SK-N-MC (cell line): ENCODE measurements around the gene ZNF235.
"Not testable (repeated sequence)": the region's sequence is repeated elsewhere in the genome, so short reads cannot be mapped to it uniquely, and the experiment has no call there.

Source experiments
- DNase-seq: peaks from one replicate; pipeline ENCODE4 v3.0.0-alpha.2; 2011; ENCODE audit warnings: low read depth, low spot score
- H3K27ac ChIP-seq: fragments of 200-600 bp; sonication (generic); 2 replicates; pipeline ENCODE4 v1.5.1; 2016; ENCODE audit warnings: mixed run types
- H3K36me3 ChIP-seq: fragments of 200-600 bp; sonication (generic); 2 replicates; pipeline ENCODE4 v1.6.1; 2017; ENCODE audit warnings: antibody characterized with exemption, low read length, mixed read lengths; ENCODE audit not compliant: insufficient read depth
- H3K4me3 ChIP-seq: fragments of 200-600 bp; sonication (generic); 2 replicates; pipeline ENCODE4 v1.5.1; 2016
- H3K9ac ChIP-seq: fragments of 200-600 bp; sonication (generic); 2 replicates; pipeline ENCODE4 v1.8.0; 2017; ENCODE audit warnings: mixed run types, mixed read lengths; ENCODE audit not compliant: insufficient read length
- H3K9me3 ChIP-seq: fragments of 200-600 bp; sonication (generic); 2 replicates; pipeline ENCODE4 v1.6.1; 2017; ENCODE audit warnings: low read depth, mild to moderate bottlenecking, antibody characterized with exemption, low read length, moderate library complexity, mixed read lengths
- EZH2 ChIP-seq: fragments of 200-600 bp; sonication (generic); IDR thresholded peaks from one replicate; pipeline ENCODE4 v1.6.1; 2017; ENCODE audit warnings: antibody characterized with exemption
- FOXP2 ChIP-seq: optimal IDR thresholded peaks from 2 replicates; pipeline ENCODE3; 2011; ENCODE audit warnings: mild to moderate bottlenecking, moderate library complexity; ENCODE audit not compliant: insufficient read depth; ENCODE audit errors: extremely low read length, control extremely low read depth
- POLR2AphosphoS5 ChIP-seq: IDR thresholded peaks from 2 replicates; pipeline ENCODE4 v1.6.1; 2012; ENCODE audit warnings: mild to moderate bottlenecking, low read depth, low read length, borderline replicate concordance

The ZNF235 gene

DNA sequence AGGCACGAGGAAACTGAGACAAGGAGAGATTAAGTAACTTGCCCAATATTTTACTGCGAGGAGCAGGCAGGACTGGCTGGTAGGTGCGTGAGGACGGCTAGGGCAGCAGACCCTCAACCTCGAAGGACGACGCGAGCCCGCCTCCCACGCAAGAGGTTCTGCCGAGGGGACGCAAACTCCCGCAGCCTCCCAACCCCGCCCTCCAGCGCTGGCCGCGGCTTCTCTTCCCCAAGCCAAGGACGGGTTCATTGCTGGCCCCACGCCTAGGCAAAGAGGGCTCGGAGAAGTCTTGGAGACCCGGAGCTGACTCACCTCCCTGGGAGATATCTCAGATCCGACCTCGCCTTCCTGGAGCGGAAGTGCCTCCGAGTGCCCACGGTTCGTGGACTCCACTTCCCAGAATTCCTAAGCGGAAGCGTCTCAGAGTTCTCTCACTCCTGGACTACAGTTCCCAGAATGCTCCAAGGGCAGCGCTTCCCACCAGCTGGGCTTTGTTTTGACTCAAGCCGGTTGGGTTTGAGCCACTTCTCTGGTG is at the start of gene ZNF235:
Gene ZNF235, minus strand, starts transcription at position 367 of the 535 bp plus-strand sequence. CDS start 1,621 bp downstream, outside the sequence.
- H3K27ac ChIP-seq = peak within 1 kb of the TSS; percentile 37; the same call in 1 of the 2 replicates

DNA sequence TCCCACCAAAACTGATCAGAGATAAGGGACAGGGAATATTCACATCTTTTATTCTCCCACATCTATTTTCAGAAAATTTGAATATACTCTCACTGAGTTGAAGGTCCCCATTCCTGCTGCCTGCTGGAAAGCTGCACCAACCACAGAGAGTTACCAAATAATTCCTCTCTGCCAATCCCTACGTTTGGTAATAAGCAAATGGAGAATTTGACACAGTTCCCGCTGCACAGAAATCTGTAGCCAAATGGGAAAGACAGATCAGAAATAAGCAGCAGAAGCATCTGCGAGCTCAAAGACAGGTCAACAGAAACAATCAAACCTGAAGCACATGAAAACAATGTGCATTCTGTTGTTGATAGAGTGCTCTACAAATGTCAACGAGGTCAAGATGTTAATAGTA is 41.7 kb upstream of the ZNF235 start:
- Histone ChIP-seq H3K9ac (no peak overlapping the region), H3K4me3 (no peak overlapping the region), H3K27ac (no peak overlapping the region), H3K36me3 (peaks cover 24% of the 10 kb centered on the region), H3K9me3 (peaks cover 10% of the 10 kb centered on the region)
- DNase-seq = no peak
- TF ChIP-seq EZH2 = no peak

More for the DNA sequence above, at the start of gene ZNF235:
- H3K36me3 ChIP-seq = peaks cover 15% of the 10 kb centered on the region
- H3K9me3 ChIP-seq = no peaks in the 10 kb centered on the region
- peak; percentile 19 for TF ChIP-seq FOXP2
- TF ChIP-seq POLR2AphosphoS5 = peak; percentile 84
- TF ChIP-seq EZH2 = no peak
- peak; percentile 77 for DNase-seq
- H3K4me3 ChIP-seq = peak within 1 kb of the TSS; percentile 93
- peak within 1 kb of the TSS; percentile 81 for H3K9ac ChIP-seq

DNA sequence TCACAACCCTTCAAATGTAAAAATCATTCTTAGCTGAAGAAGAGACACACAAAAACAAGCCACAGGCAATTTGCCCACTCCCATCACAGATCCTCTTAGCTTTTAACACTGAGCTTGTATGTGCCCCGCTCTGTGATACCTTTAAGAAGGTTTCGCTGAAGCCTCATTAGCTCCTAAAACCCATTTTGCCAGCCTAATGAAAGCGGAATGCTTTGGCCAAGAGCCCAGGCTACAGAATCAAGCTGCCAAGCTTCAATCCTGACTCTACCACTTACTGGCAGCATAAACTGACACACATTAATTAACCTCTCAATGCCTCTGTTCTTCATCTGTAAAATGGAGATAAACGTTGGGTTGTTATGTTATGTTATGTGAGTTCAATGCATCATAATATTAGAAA is 41.1 kb upstream of the ZNF235 start:
- DNase-seq = no peak
- Histone ChIP-seq H3K27ac (no peak overlapping the region), H3K9me3 (peaks cover 10% of the 10 kb centered on the region), H3K9ac (no peak overlapping the region), H3K36me3 (peaks cover 23% of the 10 kb centered on the region), H3K4me3 (no peak overlapping the region)
- TF ChIP-seq POLR2AphosphoS5 (no peak), EZH2 (no peak), FOXP2 (no peak)

DNA sequence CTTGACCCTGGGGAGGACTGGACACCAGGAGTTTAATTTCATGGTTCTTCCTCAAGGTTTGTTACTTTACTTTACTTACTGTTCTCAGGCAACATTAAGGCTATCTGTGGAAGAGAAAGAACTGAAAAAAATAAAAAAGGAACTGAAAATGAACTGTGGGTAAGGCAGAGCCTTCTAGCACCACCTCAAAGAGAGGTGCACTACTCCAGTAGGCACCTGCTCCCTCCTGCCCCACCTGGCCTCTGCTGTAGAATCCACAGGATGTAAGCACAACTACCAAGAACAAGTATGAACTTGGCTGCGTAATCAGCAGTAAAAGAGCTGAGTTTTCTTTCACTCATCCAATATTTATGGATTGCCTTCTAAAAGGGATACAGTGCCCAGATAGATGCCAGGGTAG is 39.4 kb upstream of the ZNF235 start:
- TF ChIP-seq FOXP2 (no peak), EZH2 (no peak), POLR2AphosphoS5 (no peak)
- no peak overlapping the region for H3K9ac ChIP-seq
- H3K36me3 ChIP-seq = peaks cover 36% of the 10 kb centered on the region
- no peak overlapping the region for H3K4me3 ChIP-seq
- no peak overlapping the region for H3K27ac ChIP-seq
- DNase-seq = no peak
- H3K9me3 ChIP-seq = peaks cover 13% of the 10 kb centered on the region

DNA sequence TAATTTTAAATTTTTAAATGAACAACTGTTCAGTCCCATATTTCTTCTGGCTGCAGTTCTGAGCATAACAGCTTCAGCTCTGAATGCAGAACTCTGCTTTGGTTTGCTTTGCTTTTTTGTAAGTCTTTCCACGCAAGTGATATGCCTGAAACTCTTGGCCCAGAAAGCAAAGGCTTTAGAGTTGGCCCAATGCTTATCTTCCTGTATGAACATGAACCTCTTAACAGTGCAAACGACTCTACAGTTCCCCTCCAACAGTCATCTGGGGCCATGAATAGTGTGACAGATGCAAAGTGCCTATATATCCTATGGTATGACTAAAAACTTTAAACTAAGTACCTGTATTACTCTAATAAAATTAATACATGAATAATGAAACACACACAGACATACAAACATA is 37.0 kb upstream of the ZNF235 start:
- no peak overlapping the region for H3K4me3 ChIP-seq
- TF ChIP-seq POLR2AphosphoS5 (no peak), FOXP2 (no peak), EZH2 (no peak)
- no peak overlapping the region for H3K9ac ChIP-seq
- H3K27ac ChIP-seq = no peak overlapping the region
- peaks cover 3% of the 10 kb centered on the region for H3K9me3 ChIP-seq
- DNase-seq = no peak
- H3K36me3 ChIP-seq = peaks cover 53% of the 10 kb centered on the region

DNA sequence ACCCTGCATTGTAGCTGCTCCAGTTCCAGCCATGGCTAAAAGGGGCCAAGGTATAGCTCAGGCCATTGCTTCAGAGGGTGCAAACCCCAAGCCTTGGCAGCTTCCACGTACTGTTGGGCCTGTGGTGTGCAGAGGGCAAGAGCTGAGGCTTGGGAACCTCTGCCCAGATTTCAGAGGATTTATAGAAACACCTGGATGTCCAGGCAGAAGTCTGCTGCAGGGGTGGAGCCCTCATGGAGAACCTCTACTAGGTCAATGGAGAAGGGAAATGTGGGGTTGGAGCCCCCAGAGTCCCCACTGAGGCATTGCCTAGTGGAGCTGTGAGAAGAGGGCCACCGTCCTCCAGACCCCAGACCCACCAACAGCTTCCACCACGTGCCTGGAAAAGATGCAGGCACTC is 29.8 kb upstream of the ZNF235 start:
- H3K36me3 ChIP-seq = peaks cover 93% of the 10 kb centered on the region
- not testable (repeated sequence) for H3K27ac ChIP-seq, H3K4me3 ChIP-seq, H3K9ac ChIP-seq, DNase-seq
- H3K9me3 ChIP-seq = peaks cover 25% of the 10 kb centered on the region

DNA sequence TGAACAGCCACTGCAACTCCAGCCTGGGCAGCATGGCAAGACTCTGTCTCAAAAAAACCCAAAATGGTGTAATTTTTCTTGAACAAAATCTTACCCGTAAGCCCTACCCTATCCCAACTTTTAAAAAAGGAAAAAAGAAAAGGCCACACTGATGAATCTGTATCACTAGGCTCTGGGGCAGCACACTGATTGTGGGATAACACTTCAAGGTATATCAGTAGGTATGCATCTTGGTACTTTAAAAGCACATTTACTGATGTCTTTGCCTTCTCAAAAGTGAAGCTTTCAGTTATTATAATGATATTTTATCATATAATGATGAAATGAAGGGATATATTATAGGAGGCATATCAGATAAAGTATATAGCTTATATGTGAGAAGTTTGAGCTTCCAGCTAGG is 27.3 kb upstream of the ZNF235 start:
- Histone ChIP-seq H3K36me3 (peaks cover 96% of the 10 kb centered on the region), H3K9me3 (peaks cover 27% of the 10 kb centered on the region), H3K27ac (no peak overlapping the region), H3K4me3 (no peak overlapping the region), H3K9ac (no peak overlapping the region)
- TF ChIP-seq POLR2AphosphoS5 (no peak), FOXP2 (no peak), EZH2 (no peak)
- no peak for DNase-seq

DNA sequence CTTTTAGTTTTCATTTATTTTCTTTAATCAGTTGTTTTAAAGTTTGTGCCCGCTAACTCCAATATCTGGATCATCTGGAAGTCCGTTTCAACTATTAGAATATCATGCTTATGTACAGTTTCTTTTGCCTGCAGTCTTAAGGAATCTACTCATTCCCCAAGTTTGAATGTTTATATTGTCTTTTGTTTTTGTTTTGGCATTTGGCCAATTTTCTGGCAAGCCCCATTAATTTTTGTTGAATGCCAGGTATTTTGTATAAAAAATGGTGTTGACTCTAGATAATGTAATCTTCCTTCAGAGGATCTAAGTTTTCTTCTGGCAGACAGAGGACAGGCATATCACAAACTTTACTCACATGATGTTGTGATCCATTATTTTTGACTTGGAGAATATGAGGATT is 11.1 kb upstream of the ZNF235 start:
- H3K9ac ChIP-seq = no peak overlapping the region
- H3K27ac ChIP-seq = no peak overlapping the region
- no peak overlapping the region for H3K4me3 ChIP-seq
- H3K36me3 ChIP-seq = no peaks in the 10 kb centered on the region
- peaks cover 9% of the 10 kb centered on the region; the same call in 1 of the 2 replicates for H3K9me3 ChIP-seq
- TF ChIP-seq FOXP2 (no peak), EZH2 (no peak), POLR2AphosphoS5 (no peak)
- no peak for DNase-seq

DNA sequence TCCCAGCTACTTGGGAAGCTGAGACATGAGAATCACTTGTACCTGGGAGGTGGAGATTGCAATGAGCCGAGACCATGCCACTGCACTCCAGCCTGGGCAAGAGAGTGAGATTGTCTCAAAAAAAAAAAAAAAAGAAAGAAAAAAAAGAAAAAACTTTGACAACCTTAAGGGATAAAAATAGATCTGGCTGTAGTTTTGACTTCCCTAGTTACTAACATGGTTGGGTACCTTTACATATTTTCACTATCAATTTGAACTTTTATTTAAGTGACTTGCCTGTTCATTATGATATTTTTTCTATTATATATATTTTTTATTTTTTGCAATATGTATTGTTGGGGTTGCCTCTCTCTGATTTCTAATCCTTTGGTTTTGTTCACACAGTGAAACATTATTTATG is 8.4 kb upstream of the ZNF235 start:
- Histone ChIP-seq H3K9ac (no peak overlapping the region), H3K9me3 (0 out of 2 replicates have a peak, but pooled peaks cover 5% of the 10 kb centered on the region), H3K36me3 (no peaks in the 10 kb centered on the region), H3K27ac (no peak overlapping the region), H3K4me3 (no peak overlapping the region)
- no peak for DNase-seq
- TF ChIP-seq POLR2AphosphoS5 = no peak
- TF ChIP-seq FOXP2 = no peak
- no peak for TF ChIP-seq EZH2

DNA sequence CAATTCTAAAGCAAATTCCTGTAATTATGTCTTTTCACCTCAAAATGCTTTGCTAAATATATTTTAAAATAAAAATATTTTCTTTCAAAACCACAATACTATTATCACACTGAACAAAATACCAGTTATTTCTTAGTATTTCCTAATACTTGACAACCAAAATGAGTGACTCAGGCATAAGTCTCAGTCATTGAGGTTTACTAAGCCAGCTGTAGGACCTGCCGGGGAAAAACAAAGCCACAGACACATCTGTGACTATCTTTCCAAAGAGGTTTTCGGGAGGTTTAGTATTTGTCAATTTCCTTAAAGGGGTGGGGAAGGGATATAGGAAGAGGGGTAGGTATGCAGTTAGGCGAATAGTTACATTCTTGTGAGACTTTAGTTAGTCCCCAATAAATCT is 3.2 kb upstream of the ZNF235 start:
- no peak overlapping the region for H3K27ac ChIP-seq
- TF ChIP-seq EZH2 = no peak
- no peak for TF ChIP-seq FOXP2
- TF ChIP-seq POLR2AphosphoS5 = no peak
- H3K9ac ChIP-seq = no peak overlapping the region
- no peak for DNase-seq
- no peaks in the 10 kb centered on the region for H3K9me3 ChIP-seq
- no peaks in the 10 kb centered on the region for H3K36me3 ChIP-seq
- H3K4me3 ChIP-seq = no peak overlapping the region
